ENCODE data around the gene LIPJ.

- TF ChIP-seq POLR2AphosphoS5 (IDR thresholded peaks at IDR 0.05; ENCODE audit: borderline replicate concordance, low read depth, low read length): no peak
- TF ChIP-seq FOXP2 (optimal IDR thresholded peaks at IDR 0.05; ENCODE audit: control extremely low read depth, extremely low read length, insufficient read depth): no peak
- TF ChIP-seq EZH2 (IDR thresholded peaks at IDR 0.05): no peak
Measured at GRCh38 chr10:88651101-88651551, 64.6 kb downstream of the LIPJ start.
